HG02973 (cell line): ENCODE data around the gene SLC6A19.
"Not testable (repeated sequence)": the region's sequence is repeated elsewhere in the genome, so short reads cannot be mapped to it uniquely, and the experiment has no call there.

Experiments used
- ATAC-seq: cut with Tn5 transposase; IDR thresholded peaks from one replicate; pipeline ENCODE4 v1.9.1; 2021; ENCODE audit warnings: moderate library complexity; ENCODE audit not compliant: unreplicated experiment

The SLC6A19 gene

DNA sequence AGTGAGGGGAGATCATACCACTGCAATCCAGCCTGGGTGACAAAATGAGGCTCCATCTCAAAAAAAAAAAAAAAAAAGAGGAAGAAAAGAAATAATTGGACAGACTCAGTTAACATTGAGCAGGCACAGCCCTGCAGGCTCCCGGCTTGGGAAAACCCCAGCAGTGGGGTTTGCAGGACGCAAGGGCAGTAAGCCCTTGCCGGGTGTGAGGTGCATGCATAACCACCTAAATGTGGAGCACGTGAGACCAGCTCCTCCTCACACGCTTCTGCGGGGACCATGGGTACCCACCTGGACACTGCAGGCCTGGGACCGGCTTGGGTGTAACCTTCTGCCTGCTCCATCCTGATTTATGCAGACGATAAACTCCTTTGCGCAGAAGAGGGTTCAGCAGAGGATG is 19.0 kb downstream of the SLC6A19 start:
- ATAC-seq: no peak

DNA sequence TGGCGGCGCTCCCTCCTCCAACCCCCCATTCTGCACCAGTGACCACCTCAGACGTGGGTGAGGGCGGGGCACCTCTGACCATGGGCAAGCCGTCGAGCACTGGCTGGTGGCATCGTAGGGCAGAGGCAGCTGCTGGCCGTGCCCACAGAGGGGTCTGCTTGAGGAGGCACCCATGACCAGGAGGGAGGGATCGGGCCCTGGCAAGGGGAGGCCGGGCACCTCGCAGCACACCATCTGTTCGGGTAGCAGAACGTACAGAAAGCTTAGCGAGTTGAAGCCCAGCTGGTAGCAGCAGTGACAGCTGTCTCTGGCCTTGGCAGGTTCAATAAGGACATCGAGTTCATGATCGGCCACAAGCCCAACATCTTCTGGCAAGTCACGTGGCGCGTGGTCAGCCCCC is 19.4 kb downstream of the SLC6A19 start:
- ATAC-seq: no peak

DNA sequence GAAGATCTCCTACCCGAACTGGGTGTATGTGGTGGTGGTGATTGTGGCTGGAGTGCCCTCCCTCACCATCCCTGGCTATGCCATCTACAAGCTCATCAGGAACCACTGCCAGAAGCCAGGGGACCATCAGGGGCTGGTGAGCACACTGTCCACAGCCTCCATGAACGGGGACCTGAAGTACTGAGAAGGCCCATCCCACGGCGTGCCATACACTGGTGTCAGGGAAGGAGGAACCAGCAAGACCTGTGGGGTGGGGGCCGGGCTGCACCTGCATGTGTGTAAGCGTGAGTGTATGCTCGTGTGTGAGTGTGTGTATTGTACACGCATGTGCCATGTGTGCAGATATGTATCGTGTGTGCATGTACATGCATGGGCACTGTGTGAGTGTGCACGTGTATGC is 20.3 kb downstream of the SLC6A19 start:
- ATAC-seq: no peak

DNA sequence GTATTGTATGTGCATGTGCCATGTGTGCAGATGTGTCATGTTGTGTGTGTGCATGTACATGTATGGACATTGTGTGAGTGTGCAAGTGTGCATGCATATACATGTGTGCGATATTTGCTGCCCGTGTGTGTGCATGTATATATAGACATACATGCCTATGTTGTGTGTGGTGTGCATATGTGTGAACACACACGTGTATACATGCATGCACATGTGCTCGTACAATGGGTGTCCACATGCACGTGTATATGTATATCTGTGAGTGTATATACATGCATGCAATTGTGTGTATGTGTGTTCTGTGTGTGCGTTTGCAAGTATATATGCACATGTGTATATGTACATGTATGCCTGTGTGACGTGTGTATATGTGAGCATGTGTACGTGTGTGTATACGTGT is 20.8 kb downstream of the SLC6A19 start:
- no peak for ATAC-seq

DNA sequence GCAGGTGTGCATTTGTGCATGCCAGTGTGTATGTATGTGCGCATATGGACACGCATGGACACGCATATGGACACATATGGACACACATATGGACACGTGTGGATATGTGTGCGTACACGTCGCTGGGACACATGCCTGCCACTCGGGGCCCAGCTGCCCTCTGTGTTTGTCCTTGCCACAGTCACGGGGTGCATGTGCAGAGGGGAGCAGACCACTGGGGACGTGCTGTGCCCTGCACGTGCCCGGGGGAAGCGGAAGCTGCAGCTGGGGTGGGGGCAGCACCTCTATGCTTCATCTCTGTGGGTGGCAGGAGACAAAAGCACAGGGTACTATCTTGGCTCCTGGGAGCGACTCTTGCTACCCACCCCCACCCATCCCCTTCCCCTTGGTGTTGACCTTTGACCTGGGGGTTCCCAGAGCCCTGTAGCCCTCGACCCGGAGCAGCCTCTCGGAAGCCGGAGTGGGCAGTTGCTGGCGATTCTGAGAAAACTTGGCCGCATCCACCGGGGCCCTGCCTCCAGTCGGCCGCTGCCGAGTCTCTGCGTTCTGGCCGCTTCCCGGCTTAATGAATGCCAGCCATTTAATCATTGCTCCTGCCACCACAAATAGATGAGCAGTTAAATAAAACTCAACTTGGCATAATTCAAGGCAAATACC is 21.4 kb downstream of the SLC6A19 start:
- no peak for ATAC-seq

DNA sequence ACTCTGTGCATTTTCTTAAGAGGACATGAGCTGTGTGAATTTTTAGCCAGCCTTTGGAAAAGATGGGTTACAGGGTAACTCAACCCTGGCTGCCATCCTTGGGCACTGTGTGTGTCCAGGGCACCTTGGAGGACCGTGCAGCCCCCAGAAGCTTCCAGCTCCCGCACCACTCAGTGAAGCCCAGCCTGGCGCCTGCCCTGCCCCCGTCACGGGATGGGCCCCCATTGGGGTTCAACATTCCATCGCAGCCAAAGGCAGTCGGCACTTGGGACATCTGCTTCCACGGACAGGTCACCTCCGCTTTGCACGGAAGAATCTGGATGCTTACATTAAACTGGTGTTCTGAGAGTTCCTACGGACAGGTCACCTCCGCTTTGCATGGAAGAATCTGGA is 21.9 kb downstream of the SLC6A19 start:
- ATAC-seq: no peak

DNA sequence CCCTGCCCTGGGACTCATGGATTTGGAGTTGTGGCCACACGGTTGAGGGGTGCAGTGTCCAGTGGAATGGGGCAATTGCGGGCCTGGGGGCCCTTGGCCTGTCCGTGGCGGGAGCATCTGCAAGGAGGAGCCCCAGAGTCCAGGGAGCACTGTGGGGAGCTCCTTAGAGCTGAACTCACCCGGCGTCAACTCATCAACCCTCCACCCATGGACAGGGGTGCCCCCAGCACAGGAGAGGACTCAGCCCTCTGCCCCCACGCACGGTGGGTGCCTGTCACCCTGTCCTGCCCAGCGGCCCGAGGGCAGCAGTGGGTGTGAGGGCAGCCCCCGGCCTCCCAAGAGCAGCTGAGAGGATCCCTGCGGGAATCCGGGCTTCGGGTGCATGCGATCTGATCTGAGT is 23.2 kb downstream of the SLC6A19 start:
- no peak for ATAC-seq

DNA sequence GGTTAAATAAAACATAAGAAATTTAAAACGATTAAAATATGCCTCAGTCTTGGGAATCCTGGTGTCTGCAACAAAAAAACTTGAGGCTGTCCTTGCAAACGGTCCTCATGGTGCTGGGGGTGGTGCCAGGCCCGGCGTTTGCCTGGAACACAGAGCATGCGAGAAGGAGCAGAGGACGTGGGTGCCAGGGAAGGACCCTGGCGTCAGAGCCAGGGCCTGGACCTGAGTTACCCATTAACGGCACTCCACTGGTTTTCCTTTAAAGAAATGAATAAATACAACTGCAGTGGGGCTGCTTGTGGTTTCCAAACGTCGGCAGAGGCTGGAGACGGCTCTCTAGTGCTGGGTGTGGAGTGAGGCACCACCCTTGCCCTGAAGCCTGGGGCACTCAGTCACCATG is 23.7 kb downstream of the SLC6A19 start, which contains the start of gene SLC6A18:
Gene SLC6A18 (plus strand): TSS at position 301 of the 400 bp plus-strand sequence. CDS start 97 bp downstream, at position 398.
- ATAC-seq: no peak

DNA sequence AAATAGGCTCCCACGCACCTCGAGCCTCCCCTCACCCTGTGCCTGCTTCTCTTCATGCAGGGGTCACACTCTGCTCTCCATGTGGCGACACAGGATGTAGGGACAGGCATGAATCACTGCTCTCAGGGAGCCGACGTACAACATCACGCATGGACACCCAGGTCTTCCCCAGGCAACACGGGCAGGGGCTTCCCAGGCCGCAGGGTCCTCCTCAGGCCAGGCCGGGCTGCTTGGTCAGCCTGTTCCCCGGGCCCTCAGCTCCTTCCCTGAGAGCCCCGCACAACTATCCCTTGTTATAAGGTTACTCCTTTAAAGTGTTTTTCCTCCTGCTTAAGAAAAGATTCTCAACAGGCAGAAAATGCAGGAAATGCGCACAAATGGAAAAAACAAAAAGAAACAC is 24.8 kb downstream of the SLC6A19 start:
- no peak for ATAC-seq

DNA sequence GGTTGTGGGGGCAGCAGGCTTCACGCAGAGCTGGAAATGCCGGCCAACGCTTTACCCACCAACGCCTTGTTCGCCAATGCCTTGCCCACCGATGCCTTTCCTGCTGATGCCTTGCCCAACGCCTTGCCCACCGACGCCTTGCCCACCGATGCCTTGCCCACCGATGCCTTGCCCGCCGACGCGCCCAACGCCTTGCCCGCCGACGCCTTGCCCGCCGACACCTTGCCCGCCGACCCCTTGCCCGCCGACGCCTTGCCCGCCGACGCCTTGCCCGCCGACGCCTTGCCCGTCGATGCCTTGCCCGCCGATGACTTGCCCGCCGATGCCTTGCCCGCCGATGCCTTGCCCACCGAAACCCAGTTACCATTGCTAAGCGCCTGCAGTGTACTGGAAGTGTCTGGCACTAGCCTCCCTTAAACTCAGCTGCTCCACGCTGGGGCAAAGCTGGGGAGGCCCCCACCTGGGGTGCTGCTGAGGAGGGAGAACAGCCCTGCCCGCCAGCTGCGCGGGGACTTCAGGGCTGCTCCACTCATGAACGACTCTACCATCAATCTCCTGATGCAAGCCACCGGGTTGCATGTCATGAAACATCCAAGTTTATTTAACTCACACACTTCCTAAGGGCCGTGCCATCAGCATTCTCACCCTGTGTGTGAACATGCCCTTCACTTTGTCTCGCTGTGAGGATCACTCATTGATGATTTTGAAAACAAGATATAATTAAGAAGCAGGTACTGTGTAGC is 25.6 kb downstream of the SLC6A19 start:
- ATAC-seq: no peak

DNA sequence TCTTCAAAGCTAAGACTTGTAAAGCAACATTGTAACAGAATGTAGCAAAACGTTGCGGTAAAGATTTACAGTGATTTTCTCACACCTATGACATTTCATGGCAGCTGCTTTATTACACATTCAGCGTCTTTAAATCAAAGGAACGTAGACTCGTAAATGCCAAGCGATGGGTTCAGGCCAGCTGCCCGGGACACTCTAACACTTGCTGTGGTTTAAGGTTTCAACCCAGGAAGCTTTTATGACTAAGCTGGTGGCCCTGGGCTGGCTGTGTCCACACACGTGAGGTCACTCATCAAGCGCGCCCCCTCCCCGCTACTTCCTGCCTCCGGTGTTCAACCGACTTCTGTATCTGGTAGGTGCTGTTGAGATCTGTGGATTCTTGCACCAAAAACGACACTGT is 26.3 kb downstream of the SLC6A19 start:
- ATAC-seq: no peak

DNA sequence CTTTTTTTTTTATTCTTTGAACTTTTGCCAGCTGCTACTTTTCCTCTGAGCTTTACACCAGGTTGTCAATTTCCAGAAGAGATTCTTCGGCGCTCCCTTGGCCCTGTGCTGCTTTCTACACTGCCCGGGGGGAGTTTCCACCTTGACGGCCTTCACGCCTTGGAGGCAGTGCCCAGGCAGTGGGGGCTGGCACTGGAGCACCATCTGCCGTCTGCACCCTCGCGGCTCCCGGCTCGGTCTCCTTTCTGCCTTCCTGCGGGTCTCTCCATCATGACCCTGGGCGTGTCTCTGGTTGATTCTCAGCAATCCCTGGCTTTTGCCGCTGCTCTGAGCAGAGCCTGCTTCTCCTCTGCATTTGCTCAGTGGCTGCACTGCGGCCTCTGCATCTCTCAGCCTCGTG is 26.7 kb downstream of the SLC6A19 start:
- no peak for ATAC-seq

DNA sequence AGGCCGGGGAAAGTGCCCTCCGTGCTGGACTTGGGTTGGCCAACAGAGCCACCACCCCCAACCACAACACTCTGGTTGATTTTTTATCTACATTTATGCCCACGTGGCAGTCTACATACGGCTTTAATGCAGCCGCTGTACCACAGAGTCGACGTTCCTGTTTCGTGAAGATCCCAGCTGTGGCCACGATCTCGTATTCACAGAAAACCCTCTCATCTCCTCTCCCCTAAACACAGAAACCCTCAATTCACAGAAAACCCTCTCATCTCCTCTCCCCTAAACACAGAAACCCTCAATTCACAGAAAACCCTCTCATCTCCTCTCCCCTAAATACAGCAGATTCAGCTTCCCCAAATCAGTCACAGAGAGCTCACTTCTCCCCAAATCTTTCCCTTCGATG is 27.6 kb downstream of the SLC6A19 start:
- not testable (repeated sequence) for ATAC-seq

DNA sequence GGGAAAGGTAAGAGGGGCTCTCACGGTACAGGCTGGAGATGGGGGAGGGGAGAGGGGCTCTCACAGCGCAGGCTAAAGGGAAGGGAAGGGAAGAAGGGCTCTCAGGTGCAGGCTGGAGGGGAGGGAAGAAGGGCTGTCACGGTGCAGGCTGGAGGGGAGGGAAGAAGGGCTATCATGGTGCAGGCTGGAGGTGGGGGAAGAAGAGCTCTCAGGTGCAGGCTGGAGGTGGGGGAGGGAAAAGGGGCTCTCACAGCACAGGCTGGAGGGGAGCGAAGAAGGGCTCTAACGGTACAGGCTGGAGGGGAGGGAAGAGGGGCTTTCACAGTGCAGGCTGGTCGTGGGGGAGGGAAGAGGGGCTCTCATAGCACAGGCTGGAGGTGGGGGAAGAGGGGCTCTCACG is 28.4 kb downstream of the SLC6A19 start:
- no peak for ATAC-seq

DNA sequence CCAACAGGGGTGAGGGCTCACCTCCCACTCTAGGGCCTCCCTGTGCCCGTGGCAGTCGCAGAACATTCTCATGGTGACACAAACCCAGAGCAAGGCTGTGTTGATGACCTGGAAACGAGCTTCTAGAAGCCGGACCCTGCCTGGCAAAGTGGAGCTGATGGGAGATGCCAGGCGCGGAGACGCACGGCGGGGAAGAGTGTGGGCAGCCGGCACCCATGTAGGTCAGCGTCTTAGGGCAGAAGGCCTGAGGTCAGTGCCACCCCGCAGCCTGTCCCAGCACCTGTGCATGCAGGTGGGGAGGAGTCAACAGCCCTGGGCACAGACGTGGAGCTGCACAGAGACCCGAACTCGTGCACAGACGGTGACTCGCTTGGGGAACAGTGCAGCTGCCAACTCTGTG is 29.2 kb downstream of the SLC6A19 start:
- ATAC-seq: no peak

DNA sequence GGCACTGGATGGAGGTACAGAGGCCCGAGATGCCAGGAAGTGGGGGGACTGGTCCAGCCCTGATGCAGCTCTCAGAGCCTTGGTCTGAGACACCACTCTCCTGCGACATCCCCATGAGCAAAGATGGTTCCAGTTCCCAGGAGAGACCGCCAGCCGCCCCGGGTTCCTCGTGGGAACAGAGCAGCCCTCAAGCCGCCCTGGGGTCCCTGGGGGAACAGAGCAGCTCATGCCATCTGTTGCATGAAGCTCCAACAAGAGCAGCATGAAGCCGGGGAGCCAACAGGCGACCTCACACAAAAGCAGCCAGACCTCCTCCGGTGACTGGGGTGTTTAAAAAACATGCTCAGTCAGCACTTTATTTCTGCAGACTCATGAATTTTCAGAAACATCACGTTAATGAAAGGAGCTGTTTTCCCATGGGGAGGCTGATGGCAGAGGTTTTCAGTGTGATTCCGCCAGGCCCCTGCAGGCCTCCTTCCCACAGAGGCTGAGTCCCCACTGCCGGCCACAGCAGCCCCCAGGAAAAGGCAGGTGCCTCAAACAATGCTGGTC is 30.0 kb downstream of the SLC6A19 start:
- ATAC-seq: no peak

DNA sequence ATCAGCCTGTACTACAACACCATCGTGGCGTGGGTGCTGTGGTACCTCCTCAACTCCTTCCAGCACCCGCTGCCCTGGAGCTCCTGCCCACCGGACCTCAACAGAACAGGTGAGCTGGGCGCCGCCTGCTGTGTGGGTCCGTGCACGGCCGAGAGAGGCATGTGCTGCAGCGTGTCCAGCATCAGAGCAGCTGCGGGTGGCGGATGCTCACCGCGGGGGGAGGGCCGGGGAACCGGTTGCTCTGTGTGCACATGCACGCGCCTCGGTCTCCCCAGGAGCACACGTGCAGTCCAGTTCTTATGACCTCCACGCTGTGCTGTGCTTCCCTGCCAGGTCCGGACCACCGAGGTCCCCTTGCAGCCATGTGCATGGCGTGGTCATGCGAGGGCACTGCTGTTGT is 31.4 kb downstream of the SLC6A19 start:
- no peak for ATAC-seq

DNA sequence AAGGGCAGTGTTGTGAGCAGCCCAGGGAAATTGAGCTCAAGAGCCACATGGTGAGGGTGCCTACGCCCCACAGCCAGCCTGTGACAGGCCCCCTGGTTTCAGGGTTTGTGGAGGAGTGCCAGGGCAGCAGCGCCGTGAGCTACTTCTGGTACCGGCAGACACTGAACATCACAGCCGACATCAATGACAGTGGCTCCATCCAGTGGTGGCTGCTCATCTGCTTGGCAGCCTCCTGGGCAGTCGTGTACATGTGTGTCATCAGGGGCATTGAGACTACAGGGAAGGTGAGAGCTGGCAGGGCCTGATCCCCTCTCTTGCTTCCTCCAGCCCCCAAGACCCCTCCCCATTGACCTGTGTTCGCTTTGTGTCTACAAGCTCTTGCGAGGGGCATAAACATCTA is 34.0 kb downstream of the SLC6A19 start:
- no peak for ATAC-seq

DNA sequence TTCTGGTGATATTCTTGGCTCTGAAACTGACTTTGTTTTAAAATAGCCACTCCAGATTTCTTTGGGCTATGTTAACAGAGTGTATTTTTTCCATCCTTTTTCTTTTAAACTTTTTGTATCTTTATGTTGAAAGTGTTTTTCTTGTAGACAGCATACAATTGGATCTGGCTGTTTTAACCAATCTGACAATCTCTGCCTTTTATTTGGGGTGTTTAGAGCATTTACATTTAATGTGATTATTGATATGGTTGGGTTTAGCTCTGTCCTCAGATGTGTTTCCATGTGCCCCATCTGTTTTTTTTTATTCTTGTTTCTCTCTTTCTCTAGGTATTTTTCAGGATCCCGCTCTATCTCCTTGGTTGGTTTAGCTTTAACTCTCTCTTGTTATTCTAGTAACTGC is 34.4 kb downstream of the SLC6A19 start:
- no peak for ATAC-seq

DNA sequence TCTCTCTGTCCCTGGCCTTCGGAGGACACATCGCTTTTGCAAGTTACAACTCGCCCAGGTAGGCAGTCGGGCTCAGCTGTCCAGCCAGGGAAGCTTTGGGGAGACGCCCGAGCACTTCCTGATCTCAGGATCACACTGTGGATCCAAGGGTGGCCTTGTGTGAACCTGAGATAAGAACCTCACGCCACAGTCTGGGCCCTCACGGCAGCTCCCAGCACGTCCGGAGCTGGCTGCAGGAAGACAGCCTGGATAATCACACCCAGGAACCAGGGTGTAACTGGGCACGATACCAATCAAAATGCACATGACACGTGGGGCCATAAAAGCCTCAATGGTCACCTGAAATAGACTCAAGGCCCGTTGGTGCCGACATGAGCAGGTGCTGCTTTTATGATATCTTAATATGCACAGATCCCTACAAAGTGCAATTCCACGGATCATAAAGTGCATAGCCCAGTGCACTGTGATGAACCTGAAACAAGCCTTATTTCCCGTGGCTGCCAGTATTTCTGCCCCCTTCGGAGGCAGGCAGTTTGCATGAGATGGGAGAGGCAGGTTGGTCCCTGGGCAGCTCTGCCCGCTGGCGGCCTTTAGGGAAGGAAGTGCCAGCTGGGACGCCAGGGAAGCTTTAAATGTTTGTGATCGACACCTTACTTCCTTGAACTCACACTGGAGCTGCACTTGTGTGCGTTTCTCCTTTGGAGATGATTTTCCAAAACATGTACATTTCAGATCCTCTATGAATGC is 38.3 kb downstream of the SLC6A19 start:
- no peak for ATAC-seq

DNA sequence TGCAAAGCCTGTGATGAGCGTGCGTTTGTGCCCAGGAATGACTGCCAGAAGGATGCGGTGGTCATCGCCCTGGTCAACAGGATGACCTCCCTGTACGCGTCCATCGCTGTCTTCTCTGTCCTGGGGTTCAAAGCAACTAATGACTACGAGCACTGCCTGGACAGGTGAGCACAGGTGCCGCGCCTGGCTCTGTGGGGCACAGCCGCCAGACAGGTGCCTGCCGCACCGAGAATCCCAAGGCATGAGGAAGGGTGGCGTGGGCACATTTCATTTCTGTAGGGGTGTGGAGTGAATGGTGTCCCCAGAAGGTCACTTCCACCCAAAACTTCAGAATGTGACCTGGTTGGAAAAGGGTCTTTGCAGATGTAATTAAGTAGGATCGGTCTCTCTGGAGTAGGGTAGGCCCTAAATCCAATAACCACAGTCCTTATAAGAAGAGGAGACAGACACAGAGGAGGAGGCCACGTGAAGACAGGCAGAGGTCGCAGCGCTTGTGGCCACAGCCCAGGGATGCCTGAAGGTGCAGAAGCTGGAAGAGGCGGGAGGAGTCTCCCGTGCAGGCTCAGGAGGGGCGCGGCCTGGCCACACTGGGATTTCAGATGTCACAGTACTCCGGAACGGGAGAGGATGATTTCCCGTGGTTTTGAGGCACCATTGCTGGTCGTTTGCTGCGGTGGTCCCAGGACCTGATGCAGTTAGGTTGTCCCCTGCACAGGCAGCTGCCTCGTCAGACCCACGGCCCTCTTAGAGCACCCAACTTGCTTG is 39.3 kb downstream of the SLC6A19 start:
- ATAC-seq: no peak
